ENCODE results near the gene ZIC3.

Gene ZIC3

DNA sequence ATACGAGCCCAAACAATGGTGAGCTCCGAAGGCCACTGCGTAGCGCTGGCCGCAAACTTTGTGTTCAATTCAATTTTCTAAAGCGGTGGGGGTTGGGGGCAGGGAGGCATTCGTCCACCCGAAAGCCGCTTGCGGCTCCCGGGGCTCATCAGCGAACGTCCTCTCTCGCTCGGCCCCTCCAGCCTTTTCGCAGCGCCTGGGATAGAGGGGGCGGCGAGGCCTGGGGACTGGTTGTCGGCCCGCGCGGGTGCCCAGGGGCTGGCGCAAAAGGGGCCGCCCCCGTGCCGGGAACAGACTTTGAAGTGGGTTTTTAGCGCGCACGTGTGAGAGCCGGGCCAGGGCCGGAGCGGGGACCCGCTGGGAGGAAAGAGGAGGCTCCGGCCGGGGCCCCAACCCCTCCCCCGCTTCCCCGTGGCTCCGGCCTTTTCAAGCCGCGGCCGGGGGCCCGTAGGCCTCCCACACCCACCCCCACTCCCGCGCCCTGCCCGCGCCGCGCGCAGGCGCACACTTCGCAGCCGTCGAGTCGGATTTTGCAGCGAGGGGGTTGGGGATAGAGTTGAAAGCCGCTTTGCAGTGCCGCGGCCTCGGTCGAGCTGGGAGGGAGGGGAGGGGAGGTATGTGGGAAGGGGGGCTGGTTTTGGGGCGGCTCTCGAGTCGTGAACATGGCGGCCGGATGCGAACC, 8.3 kb downstream of the ZIC3 start:
- DNase-seq: no peak

DNA sequence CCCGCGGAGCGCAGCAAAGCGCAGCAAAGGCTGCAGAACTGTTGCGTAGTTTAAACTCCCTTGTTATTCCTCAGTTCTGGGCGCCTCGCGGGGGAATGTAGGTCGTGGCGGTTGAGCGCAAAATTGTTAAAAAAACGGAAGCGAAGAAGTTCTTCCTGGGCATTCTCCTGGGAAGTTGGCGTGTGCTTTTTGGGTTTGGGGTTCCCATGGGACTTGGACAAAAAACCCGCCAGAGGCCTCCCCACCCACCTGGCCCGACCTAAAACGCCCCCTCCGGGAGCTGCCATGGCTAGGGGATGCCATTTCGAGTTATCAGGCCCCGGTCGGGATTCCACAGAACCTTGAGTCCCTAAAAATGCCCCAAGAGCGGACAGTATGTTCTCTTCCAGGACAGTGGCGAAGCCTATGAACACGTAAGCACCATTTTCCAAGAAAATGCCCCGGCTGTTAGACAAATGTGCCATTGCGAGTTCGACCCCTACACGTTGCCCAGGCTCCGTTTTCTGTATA, 8.9 kb downstream of the ZIC3 start:
- no peak for DNase-seq

DNA sequence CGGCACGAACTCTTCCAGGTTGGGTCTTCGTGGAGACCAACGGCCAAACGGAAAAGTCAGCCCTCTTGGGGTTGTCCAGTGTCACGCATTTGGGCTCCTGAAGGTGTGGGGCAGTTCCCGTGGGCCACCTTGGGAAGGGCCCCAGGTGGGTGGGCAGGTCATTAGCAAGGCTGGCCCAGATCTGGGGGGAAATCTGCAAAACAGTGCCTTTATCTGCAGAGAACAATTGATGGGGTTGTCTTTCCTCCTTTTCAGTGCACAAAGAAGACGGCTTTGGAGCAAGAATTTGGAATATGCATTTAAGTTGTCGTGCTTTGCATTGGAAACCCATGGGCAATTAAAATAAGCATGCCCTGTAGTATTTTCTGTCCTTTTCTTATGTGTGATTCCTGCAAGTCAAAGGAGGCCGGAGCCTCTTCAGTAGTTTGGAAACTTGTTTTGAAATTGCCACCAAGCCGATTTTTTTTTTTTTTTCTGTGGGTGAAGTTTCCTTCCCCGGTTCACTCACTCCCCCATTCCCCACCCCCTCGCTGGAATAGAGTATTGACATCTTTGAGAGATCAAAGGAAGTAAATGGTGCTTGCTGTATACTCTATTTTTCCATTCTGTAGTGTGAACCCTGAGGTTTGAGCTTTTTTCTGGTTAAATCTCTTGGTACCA, 9.8 kb downstream of the ZIC3 start:
- no peak for DNase-seq

DNA sequence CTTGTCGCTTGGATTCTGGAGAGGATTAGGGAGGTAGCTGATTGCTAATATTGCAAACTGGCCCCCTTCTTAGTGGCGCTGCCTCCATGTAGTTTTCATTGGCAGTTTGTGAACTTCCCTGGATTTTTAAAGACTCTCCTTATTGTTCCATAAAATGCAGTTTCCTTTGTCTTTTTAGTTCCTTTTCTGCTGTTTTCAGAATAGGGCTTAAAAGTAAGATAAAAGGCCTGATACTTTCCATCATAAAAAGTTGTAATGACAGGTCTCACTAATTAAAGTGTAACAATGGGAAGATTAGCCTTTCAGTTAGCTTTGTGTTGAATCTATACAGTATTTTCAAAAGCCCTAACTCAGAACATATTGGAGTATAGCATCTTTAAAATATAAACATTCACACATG, 21.2 kb downstream of the ZIC3 start:
- no peak for DNase-seq

DNA sequence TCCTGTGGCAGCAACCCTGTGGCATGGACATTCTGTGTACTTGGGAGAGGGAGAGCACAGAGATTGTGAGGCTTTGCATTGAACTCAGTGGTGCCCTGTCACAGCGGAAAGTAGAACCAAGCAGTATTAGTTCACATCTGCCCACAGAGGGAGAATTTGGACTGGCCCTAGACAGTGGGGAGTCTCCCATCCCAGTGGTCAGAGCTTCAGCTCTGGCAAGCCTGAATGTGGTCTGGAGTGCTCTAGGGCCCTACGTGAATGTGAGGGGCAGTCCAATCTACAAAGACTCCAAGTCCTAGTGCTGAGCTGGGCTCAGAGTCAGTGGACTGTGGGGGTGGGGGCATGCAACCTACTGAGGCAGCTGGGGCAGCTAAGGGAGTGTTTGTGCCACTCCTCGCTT, 34.8 kb downstream of the ZIC3 start:
- no peak for DNase-seq
